ENCODE measurements around the gene KIF25.
"Not testable (repeated sequence)": the region's sequence is repeated elsewhere in the genome, so short reads cannot be mapped to it uniquely, and the experiment has no call there.

Gene KIF25

GRCh38 chr6:167973148-167973885 lies 24.2 kb upstream of the KIF25 start:
- H3K4me3 ChIP-seq (ENCODE audit: low read length) = no peak overlapping the region
- no peak for TF ChIP-seq CTCF (IDR thresholded peaks at IDR 0.05; ENCODE audit: insufficient read depth, low read depth, low read length, missing control alignments)
- DNase-seq (ENCODE audit: low read depth) = no peak

GRCh38 chr6:167974640-167975344 lies 22.7 kb upstream of the KIF25 start:
- no peak for TF ChIP-seq CTCF (IDR thresholded peaks at IDR 0.05; ENCODE audit: insufficient read depth, low read depth, low read length, missing control alignments)
- DNase-seq (ENCODE audit: low read depth) = peak; percentile 10
- H3K4me3 ChIP-seq (ENCODE audit: low read length) = no peak overlapping the region

- no peak overlapping the region for H3K4me3 ChIP-seq (ENCODE audit: low read length)
- no peak for TF ChIP-seq CTCF (IDR thresholded peaks at IDR 0.05; ENCODE audit: insufficient read depth, low read depth, low read length, missing control alignments)
- no peak for DNase-seq (ENCODE audit: low read depth)
These were observed 22.0 kb upstream of the KIF25 start for GRCh38 chr6:167975458-167975857.

GRCh38 chr6:167976116-167976657 lies 21.3 kb upstream of the KIF25 start:
- not testable (repeated sequence) for H3K4me3 ChIP-seq (ENCODE audit: low read length)

GRCh38 chr6:167976708-167977107 lies 20.8 kb upstream of the KIF25 start:
- no peak overlapping the region for H3K4me3 ChIP-seq (ENCODE audit: low read length)
- TF ChIP-seq CTCF (IDR thresholded peaks at IDR 0.05; ENCODE audit: insufficient read depth, low read depth, low read length, missing control alignments) = no peak
- DNase-seq (ENCODE audit: low read depth) = no peak

More at GRCh38 chr6:167976116-167976657, 21.3 kb upstream of the KIF25 start:
- not testable (repeated sequence) for DNase-seq (ENCODE audit: low read depth)

- H3K4me3 ChIP-seq (ENCODE audit: low read length) = no peak overlapping the region
- no peak for TF ChIP-seq CTCF (IDR thresholded peaks at IDR 0.05; ENCODE audit: insufficient read depth, low read depth, low read length, missing control alignments)
- DNase-seq (ENCODE audit: low read depth) = no peak
These were observed 19.6 kb upstream of the KIF25 start for GRCh38 chr6:167977717-167978467.

- TF ChIP-seq CTCF (IDR thresholded peaks at IDR 0.05; ENCODE audit: insufficient read depth, low read depth, low read length, missing control alignments) = no peak
- no peak for DNase-seq (ENCODE audit: low read depth)
- no peak overlapping the region for H3K4me3 ChIP-seq (ENCODE audit: low read length)
These were observed 18.9 kb upstream of the KIF25 start for GRCh38 chr6:167978607-167979006.

Data from epithelial cell of esophagus (primary cell).